ENCODE measurements around the gene DSCAM. TPM values are rescaled to one million over a fixed set of nuclear protein-coding genes. Genes with fewer than 3 reads are reported as not detected.

The DSCAM gene
- total RNA-seq, 2 experiments from 2014 or later: not detected

GRCh38 chr21:40813918-40814317, 33.0 kb downstream of the DSCAM start:
- Mint-ChIP-seq H3K36me3 (ENCODE audit: low read depth) (no peaks in the 10 kb centered on the region), H3K27ac (no peak overlapping the region), H3K9me3 (peaks cover 2% of the 10 kb centered on the region), H3K4me3 (no peak overlapping the region), H3K27me3 (no peaks in the 10 kb centered on the region), H3K4me1 (ENCODE audit: low read depth) (no peaks in the 10 kb centered on the region)
- DNase-seq: no peak
- Histone ChIP-seq H3K4me1 (ENCODE audit: insufficient read depth, low read length) (no peaks in the 10 kb centered on the region), H3K9me3 (ENCODE audit: control insufficient read depth in 1 of 2, insufficient read depth in 1 of 2, low read length in 2 of 2) (peaks cover 0 to 9% of the 10 kb centered on the region in 2 experiments), H3K27me3 (ENCODE audit: control insufficient read depth in 1 of 2, insufficient read depth in 2 of 2, low read length in 2 of 2) (no peaks in the 10 kb centered on the region), H3K36me3 (ENCODE audit: insufficient read depth, low read length) (no peaks in the 10 kb centered on the region), H3K4me3 (ENCODE audit: low read length) (no peak overlapping the region), H3K27ac (ENCODE audit: low read depth in 1 of 2, low read length in 2 of 2) (no peak overlapping the region)
- ChIA-PET POLR2A (no interaction called here), CTCF (no interaction called here)
- ATAC-seq (ENCODE audit: poor library complexity): no peak
- intact Hi-C loops (cut with DNase I, micrococcal nuclease): no loop called here
- TF ChIP-seq CTCF (IDR thresholded peaks at IDR 0.05): no peak

DNA sequence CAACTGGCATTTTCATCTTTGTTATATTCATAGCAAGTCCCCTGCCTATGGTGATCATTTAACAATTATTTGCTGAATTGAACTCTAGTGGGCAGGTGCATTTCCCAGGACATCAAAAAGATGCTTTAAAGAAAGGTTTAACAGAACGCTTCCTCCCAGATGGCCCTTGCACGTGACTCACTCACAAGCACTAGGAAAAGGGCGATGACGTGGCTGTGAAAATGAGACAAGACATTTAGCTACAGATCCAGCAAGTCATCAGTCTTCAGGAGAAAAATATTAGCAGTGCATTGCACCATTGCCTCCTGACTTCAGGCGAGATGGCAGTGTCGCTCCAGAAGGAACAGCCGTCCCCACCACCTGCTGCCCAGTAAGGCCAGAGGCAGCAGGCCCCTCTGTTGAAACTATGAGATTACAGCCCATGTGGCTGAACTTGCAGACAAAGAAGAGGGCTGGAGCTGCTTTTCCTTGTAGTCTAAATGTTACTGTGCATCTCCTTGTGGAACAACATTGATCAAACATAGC, 37.2 kb downstream of the DSCAM start:
- intact Hi-C loops (cut with DNase I, micrococcal nuclease): no loop called here
- no peak overlapping the region for H3K27ac ChIP-seq (ENCODE audit: low read depth in 1 of 2, low read length in 2 of 2)
- Mint-ChIP-seq H3K27me3 (no peaks in the 10 kb centered on the region), H3K9me3 (peaks cover 5% of the 10 kb centered on the region), H3K4me3 (no peak overlapping the region), H3K4me1 (ENCODE audit: low read depth) (no peaks in the 10 kb centered on the region), H3K36me3 (ENCODE audit: low read depth) (no peaks in the 10 kb centered on the region), H3K27ac (no peak overlapping the region)
- H3K4me3 ChIP-seq (ENCODE audit: low read length): no peak overlapping the region
- ChIA-PET POLR2A (no interaction called here), CTCF (no interaction called here)
- ATAC-seq (ENCODE audit: poor library complexity) (no peak), DNase-seq (no peak)
- no peaks in the 10 kb centered on the region for H3K36me3 ChIP-seq (ENCODE audit: insufficient read depth, low read length)
- no peaks in the 10 kb centered on the region for H3K27me3 ChIP-seq (ENCODE audit: control insufficient read depth in 1 of 2, insufficient read depth in 2 of 2, low read length in 2 of 2)
- no peaks in the 10 kb centered on the region for H3K4me1 ChIP-seq (ENCODE audit: insufficient read depth, low read length)
- peaks cover 0 to 3% of the 10 kb centered on the region in 2 experiments for H3K9me3 ChIP-seq (ENCODE audit: control insufficient read depth in 1 of 2, insufficient read depth in 1 of 2, low read length in 2 of 2)
- TF ChIP-seq CTCF (IDR thresholded peaks at IDR 0.05): no peak

DNA sequence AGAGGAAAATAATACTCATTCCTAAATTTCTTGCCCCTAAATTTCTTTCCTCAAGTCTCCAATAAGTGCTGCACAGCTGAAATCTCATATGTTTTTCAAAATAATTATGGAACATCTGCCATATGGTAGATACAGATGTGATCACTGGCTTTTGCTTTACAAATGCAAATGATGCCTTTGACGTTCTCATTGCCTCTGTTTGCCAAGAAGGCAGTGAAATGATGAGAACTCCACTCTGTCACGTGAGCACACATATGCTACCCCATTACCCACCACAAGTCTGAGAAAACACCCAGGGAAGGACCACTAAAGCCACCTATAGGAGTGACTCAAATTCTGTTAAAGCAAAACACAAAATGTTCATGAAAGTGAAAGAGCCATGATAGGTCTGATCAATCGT, 43.9 kb downstream of the DSCAM start:
- ChIA-PET CTCF (no interaction called here), POLR2A (no interaction called here)
- TF ChIP-seq CTCF (IDR thresholded peaks at IDR 0.05): no peak
- Histone ChIP-seq H3K36me3 (ENCODE audit: insufficient read depth, low read length) (no peaks in the 10 kb centered on the region), H3K4me1 (ENCODE audit: insufficient read depth, low read length) (no peaks in the 10 kb centered on the region), H3K4me3 (ENCODE audit: low read length) (no peak overlapping the region), H3K9me3 (ENCODE audit: control insufficient read depth in 1 of 2, insufficient read depth in 1 of 2, low read length in 2 of 2) (peaks cover 11 to 12% of the 10 kb centered on the region in 2 experiments), H3K27me3 (ENCODE audit: control insufficient read depth in 1 of 2, insufficient read depth in 2 of 2, low read length in 2 of 2) (no peaks in the 10 kb centered on the region), H3K27ac (ENCODE audit: low read depth in 1 of 2, low read length in 2 of 2) (no peak overlapping the region)
- H3K36me3 Mint-ChIP-seq (ENCODE audit: low read depth): no peaks in the 10 kb centered on the region
- H3K27ac Mint-ChIP-seq: no peak overlapping the region
- no peak overlapping the region for H3K4me3 Mint-ChIP-seq
- intact Hi-C loops (cut with DNase I, micrococcal nuclease): no loop called here
- DNase-seq (no peak), ATAC-seq (ENCODE audit: poor library complexity) (no peak)
- no peaks in the 10 kb centered on the region for H3K4me1 Mint-ChIP-seq (ENCODE audit: low read depth)
- no peaks in the 10 kb centered on the region for H3K27me3 Mint-ChIP-seq
- peaks cover 20% of the 10 kb centered on the region for H3K9me3 Mint-ChIP-seq
